Measurements from ENCODE around the gene BPHL.
A peak's percentile ranks its signal among the peaks of the same experiment; 100 is the strongest.
"Not testable (repeated sequence)": the region's sequence is repeated elsewhere in the genome, so short reads cannot be mapped to it uniquely, and the experiment has no call there.

The BPHL gene

GRCh38 chr6:3156184-3157130, 37.9 kb downstream of the BPHL start:
- DNase-seq (ENCODE audit: low spot score) = peak; percentile 34

DNA sequence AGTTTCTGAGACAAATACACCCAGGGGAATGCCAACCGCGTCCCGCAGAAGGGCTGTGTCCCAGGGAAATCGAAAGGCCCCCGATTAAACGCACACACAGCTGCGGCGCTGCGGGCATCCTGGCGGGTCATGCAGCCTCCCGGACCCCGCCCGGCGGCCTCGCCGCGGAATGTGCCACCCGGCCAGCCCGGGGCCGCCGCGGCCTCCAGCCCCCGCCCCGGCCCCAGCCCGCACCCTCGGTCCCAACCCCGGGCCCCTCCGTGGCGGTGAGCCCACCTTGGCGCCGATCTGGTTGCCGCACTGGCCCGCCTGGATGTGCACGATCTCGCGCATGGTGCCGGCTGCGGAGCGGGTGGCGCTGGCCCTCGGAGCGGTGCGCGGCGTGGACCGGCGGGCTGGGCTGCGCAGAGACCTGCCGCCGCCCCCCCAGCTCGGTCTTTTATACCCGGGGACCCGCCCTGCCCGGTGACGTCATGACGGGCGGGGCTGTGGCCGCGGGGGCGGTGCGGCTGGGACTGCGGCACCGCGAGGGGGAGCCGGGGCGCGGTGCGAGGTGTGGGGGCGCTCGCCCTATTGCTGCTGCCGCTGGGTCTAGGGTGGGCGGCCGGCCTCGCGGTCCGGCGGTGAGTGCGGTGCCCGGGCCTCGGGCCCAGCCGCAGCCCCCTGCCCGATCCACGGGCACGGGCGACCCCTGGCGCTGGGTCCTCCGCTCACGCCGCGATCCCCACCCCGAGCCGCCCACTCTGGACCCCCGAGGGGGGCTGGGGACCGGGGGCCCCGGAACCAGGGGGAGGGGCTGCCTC, 38.8 kb downstream of the BPHL start, which contains the start of gene TUBB2A:
TSS of gene TUBB2A (minus strand) at position 414 of the 803 bp plus-strand sequence. CDS start at position 333, 81 bp downstream.
- DNase-seq (ENCODE audit: low spot score) = peak; percentile 98

DNA sequence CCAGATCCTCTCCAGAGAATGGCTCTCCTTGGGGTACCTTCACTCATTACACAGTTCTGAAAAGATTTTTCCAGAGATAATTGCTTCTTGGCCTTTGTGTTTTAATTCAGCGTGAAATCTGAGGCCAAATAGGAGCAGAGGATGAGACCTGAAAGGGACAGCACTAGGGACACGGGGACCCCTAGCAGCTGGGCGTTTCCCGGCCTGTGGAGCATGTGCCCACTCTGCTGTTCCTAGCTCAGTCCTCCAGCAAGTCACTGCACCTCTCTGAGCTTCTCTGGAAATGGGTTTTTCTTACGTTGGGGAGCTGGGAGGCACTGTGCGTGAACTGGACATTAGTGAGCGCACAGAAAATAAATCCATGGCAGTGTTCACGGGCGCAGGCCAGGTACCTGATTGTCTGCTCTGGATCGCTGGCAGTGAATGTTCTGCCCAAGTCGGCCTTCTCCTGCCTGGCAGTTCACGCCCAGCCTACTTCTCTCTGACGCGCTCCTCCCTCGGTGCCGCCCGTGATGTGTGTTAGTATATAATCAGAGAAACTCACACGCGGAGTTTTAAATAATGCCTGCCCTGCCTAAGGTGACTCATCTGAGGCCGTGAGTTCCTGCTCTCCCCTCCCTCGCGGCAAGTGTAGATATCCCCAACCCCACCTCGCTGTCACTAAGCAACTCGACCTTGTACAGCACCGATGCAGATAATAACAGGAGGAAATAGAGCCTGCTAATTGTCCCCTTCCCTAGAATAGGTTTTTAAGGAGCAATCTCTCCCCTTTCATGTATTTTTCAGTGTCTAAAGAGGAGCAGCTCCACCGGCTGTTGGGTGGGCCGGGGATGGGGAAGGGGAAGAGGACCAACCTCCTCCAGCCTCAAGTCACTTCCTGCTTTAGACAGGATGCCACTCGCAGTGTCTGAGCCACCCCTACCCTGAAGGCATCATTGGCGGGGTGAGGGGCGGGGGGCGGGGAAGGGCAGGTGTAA, 41.6 kb downstream of the BPHL start:
- DNase-seq (ENCODE audit: low spot score) = no peak

- DNase-seq (ENCODE audit: low spot score) = no peak
Observed at GRCh38 chr6:3162067-3162497, 43.6 kb downstream of the BPHL start.

- DNase-seq (ENCODE audit: low spot score) = peak; percentile 83
Observed at GRCh38 chr6:3162565-3163247, 44.2 kb downstream of the BPHL start.

- DNase-seq (ENCODE audit: low spot score) = no peak
Observed at GRCh38 chr6:3163248-3163594, 44.7 kb downstream of the BPHL start.

GRCh38 chr6:3164388-3164787, 45.9 kb downstream of the BPHL start:
- DNase-seq (ENCODE audit: low spot score) = no peak

GRCh38 chr6:3165631-3166534, 47.4 kb downstream of the BPHL start:
- DNase-seq (ENCODE audit: low spot score) = peak; percentile 43

- DNase-seq (ENCODE audit: low spot score) = not testable (repeated sequence)
Observed at GRCh38 chr6:3166535-3167225, 48.2 kb downstream of the BPHL start.

- not testable (repeated sequence) for DNase-seq (ENCODE audit: low spot score)
Observed at GRCh38 chr6:3168046-3168445, 49.5 kb downstream of the BPHL start.

DNA sequence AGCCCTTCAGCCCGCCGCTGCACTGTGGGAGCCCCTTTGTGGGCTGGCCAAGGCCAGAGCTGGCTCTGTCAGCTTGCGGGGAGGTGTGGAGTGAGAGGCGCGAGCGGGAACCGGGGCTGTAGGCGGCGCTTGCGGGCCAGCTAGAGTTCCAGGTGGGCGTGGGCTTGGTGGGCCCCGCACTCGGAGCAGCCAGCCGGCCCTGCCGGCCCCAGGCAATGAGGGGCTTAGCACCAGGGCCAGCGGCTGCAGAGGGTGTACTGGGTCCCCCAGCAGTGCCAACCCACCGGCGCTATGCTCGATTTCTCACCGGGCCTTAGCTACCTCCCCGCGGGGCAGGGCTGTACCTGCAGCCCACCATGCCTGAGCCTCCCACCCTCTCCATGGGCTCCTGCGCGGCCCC, 52.2 kb downstream of the BPHL start:
- DNase-seq (ENCODE audit: low spot score) = not testable (repeated sequence)

DNA sequence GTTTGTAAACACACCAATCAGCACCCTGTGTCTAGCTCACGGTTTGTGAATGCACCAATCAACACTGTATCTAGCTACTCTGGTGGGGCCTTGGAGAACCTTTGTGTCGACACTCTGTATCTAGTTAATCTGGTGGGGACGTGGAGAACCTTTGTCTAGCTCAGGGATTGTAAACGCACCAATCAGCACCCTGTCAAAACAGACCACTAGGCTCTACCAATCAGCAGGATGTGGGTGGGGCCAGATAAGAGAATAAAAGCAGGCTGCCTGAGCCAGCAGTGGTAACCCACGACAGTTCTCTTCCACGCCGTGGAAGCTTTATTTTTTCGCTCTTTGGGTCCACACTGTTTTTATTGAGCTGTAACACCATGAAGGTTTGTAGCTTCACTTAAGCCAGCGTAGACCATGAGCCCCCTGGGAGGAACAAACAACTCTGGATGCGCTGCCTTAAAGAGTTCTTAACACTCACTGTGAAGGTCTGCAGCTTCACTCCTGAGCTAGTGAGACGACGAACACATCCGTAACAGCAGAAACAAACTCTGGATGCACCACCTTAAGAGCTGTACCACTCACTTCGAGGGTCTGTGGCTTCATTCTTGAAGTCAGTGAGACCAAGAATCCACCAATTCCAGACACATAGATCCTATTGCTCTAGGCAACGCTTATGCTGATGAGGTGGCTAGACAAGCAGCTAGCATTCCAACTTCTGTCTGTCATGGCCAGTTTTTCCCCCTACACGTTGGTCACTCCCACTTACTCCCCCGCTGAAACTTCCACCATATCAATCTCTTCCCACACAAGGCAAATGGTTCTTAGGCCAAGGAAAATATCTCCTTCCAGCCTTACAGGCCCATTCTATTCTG, 53.0 kb downstream of the BPHL start:
- not testable (repeated sequence) for DNase-seq (ENCODE audit: low spot score)

- DNase-seq (ENCODE audit: low spot score) = not testable (repeated sequence)
Observed at GRCh38 chr6:3172789-3173188, 54.3 kb downstream of the BPHL start.

- not testable (repeated sequence) for DNase-seq (ENCODE audit: low spot score)
Observed at GRCh38 chr6:3173636-3174089, 55.2 kb downstream of the BPHL start.

GRCh38 chr6:3175715-3176402, 57.3 kb downstream of the BPHL start:
- no peak for DNase-seq (ENCODE audit: low spot score)

GRCh38 chr6:3176562-3177355, 58.2 kb downstream of the BPHL start:
- DNase-seq (ENCODE audit: low spot score) = peak; percentile 84

DNA sequence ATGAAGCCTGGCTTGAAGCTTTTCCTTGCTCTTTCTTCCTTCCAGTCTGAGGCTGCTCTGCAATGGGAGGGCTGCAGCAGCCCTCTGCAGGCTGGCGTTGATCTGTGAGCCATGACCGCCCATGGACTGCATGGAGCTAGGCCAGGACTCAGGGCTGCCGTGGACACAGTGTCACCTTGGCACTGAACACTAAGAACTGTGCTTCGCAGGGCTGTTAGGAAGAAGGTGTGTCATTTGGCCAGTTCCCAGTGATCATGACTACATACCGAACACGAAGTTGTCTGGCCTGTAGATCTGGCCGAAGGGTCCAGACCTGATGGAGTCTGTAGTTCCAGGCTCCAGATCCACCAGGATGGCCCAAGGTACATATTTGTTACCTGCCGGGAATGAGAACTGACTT, 60.2 kb downstream of the BPHL start:
- DNase-seq (ENCODE audit: low spot score) = not testable (repeated sequence)

Measured in hepatic stellate cell (primary cell).